Neutrophil (primary cell): ENCODE results near the gene WWP2.

Source experiments
- H3K27ac ChIP-seq: fragments of 200-600 bp; sonication (generic); 2 replicates; pipeline ENCODE4 v1.5.1; 2016; ENCODE audit warnings: mild to moderate bottlenecking, moderate library complexity
- H3K27me3 ChIP-seq: fragments of 200-600 bp; sonication (generic); 2 replicates; pipeline ENCODE4 v1.6.0; 2016; ENCODE audit warnings: mild to moderate bottlenecking
- H3K36me3 ChIP-seq: fragments of 200-600 bp; sonication (generic); 2 replicates; pipeline ENCODE4 v1.5.1; 2017
- H3K4me1 ChIP-seq, 2 experiments: fragments of 200-600 bp in 1 of 2; sonication (generic) in 1 of 2; 1 replicate in 1 of 2; 2 replicates in 1 of 2; pipeline versions ENCODE4 v1.5.1 to v1.6.1; 2013 to 2016; ENCODE audit warnings: low read depth in 1 of 2, low read length in 1 of 2, mild to moderate bottlenecking in 1 of 2, moderate library complexity in 1 of 2; ENCODE audit not compliant: control insufficient read depth in 1 of 2, insufficient read depth in 1 of 2
- H3K4me3 ChIP-seq, 2 experiments: fragments of 200-600 bp in 1 of 2; sonication (generic) in 1 of 2; 1 replicate in 1 of 2; 2 replicates in 1 of 2; pipeline ENCODE4 v1.5.1; 2013 to 2016; ENCODE audit warnings: low read depth in 1 of 2, low read length in 1 of 2, mild to moderate bottlenecking in 1 of 2, moderate library complexity in 1 of 2
- H3K9me3 ChIP-seq: fragments of 200-600 bp; sonication (generic); 2 replicates; pipeline ENCODE4 v1.5.1; 2016
- CTCF ChIP-seq: fragments of 200-600 bp; sonication (generic); IDR thresholded peaks from 2 replicates; pipeline ENCODE4 v1.5.1; 2016; ENCODE audit warnings: antibody characterized with exemption

The WWP2 gene

DNA sequence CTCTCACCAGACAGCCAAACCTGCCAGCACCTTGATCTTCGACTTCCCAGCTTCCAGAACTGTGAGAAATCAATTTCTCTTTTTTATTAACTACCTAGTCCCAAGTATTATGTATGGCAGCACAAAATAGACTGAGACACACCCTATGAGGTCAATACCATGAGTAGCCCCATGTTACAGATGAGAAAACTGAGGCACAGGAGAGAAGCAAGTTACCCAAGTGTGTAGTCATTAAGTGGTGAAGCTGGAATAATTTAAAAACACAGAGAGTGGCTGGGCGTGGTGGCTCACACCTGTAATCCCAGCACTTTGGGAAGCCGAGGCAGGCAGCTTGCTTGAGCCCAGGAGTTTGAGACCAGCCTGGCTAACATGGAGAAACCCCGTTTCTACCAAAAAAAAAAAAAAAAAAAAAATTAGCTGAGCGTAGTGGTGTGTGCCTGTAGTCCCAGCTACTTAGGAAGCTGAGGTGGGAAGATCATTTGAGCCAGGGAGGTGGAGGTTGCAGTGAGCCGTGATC lies 40.6 kb upstream of the WWP2 start:
- TF ChIP-seq CTCF = no peak
- H3K27me3 ChIP-seq = peaks cover 29% of the 10 kb centered on the region
- no peak overlapping the region for H3K27ac ChIP-seq
- peaks cover 14% of the 10 kb centered on the region in 2 experiments for H3K4me1 ChIP-seq
- no peaks in the 10 kb centered on the region for H3K9me3 ChIP-seq
- no peaks in the 10 kb centered on the region for H3K36me3 ChIP-seq
- H3K4me3 ChIP-seq = no peak overlapping the region

- Histone ChIP-seq H3K9me3 (no peaks in the 10 kb centered on the region), H3K4me1 (peaks cover 22 to 23% of the 10 kb centered on the region in 2 experiments), H3K4me3 (no peak overlapping the region), H3K27ac (no peak overlapping the region), H3K36me3 (no peaks in the 10 kb centered on the region), H3K27me3 (peaks cover 52% of the 10 kb centered on the region)
- no peak for TF ChIP-seq CTCF
Measured at GRCh38 chr16:69724414-69724873, 37.7 kb upstream of the WWP2 start.

GRCh38 chr16:69724981-69725479 lies 37.1 kb upstream of the WWP2 start:
- peaks cover 22 to 23% of the 10 kb centered on the region in 2 experiments for H3K4me1 ChIP-seq
- no peak overlapping the region for H3K27ac ChIP-seq
- no peak overlapping the region for H3K4me3 ChIP-seq

GRCh38 chr16:69725480-69726312 lies 36.4 kb upstream of the WWP2 start:
- H3K36me3 ChIP-seq = no peaks in the 10 kb centered on the region
- peaks cover 22 to 23% of the 10 kb centered on the region in 2 experiments for H3K4me1 ChIP-seq
- H3K27ac ChIP-seq = no peak overlapping the region
- H3K9me3 ChIP-seq = no peaks in the 10 kb centered on the region
- H3K27me3 ChIP-seq = peaks cover 52% of the 10 kb centered on the region
- peak overlapping the region; percentile 53 to 61 for H3K4me3 ChIP-seq
- TF ChIP-seq CTCF = no peak

More at GRCh38 chr16:69724981-69725479, 37.1 kb upstream of the WWP2 start:
- H3K27me3 ChIP-seq = peaks cover 52% of the 10 kb centered on the region
- no peaks in the 10 kb centered on the region for H3K9me3 ChIP-seq
- no peak for TF ChIP-seq CTCF
- H3K36me3 ChIP-seq = no peaks in the 10 kb centered on the region

DNA sequence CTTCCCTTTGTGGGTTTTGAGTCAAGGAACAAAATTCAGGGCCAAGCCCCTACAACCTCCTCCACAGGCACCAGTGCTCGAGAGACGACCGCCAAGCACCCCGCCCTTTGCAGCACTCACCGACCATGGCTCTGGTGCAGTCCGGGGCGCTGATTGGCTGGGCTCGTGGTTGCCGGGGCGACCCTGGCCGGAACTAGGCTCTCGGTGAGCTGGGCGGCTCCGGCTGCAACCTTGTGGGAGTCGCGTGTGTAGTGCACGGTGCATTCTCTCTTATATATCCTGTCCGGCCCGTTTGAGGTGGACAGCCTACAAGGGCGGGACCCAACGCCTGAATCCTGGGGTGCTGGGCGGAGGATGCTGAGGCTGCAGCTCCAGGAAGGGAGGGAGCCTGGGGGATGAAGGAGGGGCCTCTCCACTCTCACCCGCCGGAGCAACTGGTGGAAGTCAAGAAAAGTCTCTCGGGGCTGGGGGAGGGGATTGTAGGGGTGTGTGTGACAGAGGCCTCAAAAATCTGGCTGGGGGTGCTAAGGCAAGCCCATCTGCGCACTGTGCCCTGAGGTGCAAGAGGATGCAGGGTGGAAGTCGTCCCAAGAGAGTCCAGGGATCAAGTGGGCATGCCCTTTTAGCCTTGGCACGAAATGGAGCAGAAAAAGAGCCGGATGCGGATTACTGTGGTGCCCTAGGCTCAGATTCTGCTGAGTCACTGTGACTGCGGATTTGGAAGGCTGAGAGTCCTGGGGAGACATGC lies 35.6 kb upstream of the WWP2 start, which contains the start of gene NQO1:
TSS of gene NQO1 (minus strand) at position 248 of the 748 bp plus-strand sequence. CDS start at position 127, 121 bp downstream.
- Histone ChIP-seq H3K36me3 (no peaks in the 10 kb centered on the region), H3K9me3 (no peaks in the 10 kb centered on the region), H3K27ac (peak within 1 kb of the TSS; percentile 50), H3K4me1 (peaks cover 22 to 23% of the 10 kb centered on the region in 2 experiments), H3K27me3 (peaks cover 52% of the 10 kb centered on the region), H3K4me3 (peak within 1 kb of the TSS; percentile 53 to 61)
- TF ChIP-seq CTCF = no peak
